ENCODE measurements around the gene CRHBP.

DNA sequence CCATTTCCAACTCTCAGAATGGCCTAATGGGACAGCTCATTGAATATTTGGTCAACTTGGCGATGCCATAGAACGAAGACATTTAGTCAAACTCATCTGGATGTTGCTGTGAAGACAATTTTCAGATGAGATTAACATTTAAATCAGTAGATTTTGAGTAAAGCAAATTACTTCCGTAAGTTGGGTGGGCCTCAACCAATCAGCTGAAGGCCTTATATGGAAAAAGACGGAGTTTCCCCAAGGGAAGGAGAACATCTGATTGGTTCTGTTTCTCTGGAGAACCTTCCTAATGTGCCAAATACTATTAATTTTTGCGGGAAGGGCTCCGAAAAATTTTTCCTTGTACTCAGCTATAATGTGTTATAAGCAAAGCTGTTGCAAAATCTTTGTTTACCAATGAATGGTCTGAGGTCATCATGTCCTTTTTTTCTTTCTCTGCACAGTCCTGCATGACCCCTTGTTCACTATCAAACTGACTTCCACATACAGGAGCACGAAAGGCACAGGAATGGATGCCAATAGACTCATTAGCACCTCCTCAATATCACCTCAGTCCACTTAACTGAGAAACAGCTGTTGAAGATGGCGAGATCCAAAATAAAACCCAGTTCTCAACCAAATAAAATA lies 27.8 kb downstream of the CRHBP start:
- TF ChIP-seq, protein P1, sequence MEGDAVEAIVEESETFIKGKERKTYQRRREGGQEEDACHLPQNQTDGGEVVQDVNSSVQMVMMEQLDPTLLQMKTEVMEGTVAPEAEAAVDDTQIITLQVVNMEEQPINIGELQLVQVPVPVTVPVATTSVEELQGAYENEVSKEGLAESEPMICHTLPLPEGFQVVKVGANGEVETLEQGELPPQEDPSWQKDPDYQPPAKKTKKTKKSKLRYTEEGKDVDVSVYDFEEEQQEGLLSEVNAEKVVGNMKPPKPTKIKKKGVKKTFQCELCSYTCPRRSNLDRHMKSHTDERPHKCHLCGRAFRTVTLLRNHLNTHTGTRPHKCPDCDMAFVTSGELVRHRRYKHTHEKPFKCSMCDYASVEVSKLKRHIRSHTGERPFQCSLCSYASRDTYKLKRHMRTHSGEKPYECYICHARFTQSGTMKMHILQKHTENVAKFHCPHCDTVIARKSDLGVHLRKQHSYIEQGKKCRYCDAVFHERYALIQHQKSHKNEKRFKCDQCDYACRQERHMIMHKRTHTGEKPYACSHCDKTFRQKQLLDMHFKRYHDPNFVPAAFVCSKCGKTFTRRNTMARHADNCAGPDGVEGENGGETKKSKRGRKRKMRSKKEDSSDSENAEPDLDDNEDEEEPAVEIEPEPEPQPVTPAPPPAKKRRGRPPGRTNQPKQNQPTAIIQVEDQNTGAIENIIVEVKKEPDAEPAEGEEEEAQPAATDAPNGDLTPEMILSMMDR (IDR thresholded peaks at IDR 0.05) = no peak
- TF ChIP-seq SMC3 (IDR thresholded peaks at IDR 0.05) = no peak
- TF ChIP-seq RCOR1 (IDR thresholded peaks at IDR 0.05; ENCODE audit: low read depth, low read length) = no peak
- TF ChIP-seq, protein P2, sequence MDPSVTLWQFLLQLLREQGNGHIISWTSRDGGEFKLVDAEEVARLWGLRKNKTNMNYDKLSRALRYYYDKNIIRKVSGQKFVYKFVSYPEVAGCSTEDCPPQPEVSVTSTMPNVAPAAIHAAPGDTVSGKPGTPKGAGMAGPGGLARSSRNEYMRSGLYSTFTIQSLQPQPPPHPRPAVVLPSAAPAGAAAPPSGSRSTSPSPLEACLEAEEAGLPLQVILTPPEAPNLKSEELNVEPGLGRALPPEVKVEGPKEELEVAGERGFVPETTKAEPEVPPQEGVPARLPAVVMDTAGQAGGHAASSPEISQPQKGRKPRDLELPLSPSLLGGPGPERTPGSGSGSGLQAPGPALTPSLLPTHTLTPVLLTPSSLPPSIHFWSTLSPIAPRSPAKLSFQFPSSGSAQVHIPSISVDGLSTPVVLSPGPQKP (IDR thresholded peaks at IDR 0.05; ENCODE audit: low read depth, low read length) = no peak
- no peak for TF ChIP-seq EHMT2 (IDR thresholded peaks at IDR 0.05; ENCODE audit: low read depth)
- TF ChIP-seq MAZ (IDR thresholded peaks at IDR 0.05; ENCODE audit: borderline replicate concordance, low read depth, low read length) = no peak
- TF ChIP-seq CBX2 (IDR thresholded peaks at IDR 0.05; ENCODE audit: borderline replicate concordance, low read depth) = no peak
